Prostate gland (tissue), 2 donors: Measurements from ENCODE around the gene PDE2A.

ENCODE experiments used
- CTCF ChIP-seq, 4 experiments: fragments of 200-600 bp in 2 of 4; fragments of 450-650 bp in 2 of 4; sonication (generic) in 2 of 4; IDR thresholded peaks; 1 replicate in 3 of 4; 2 replicates in 1 of 4; pipeline ENCODE4 v1.5.1; 2016 to 2019; ENCODE audit warnings: antibody characterized with exemption in 4 of 4, mild to moderate bottlenecking in 2 of 4, moderate library complexity in 2 of 4
- POLR2A ChIP-seq: fragments of 450-650 bp; IDR thresholded peaks from one replicate; pipeline ENCODE4 v1.6.1; 2016; ENCODE audit warnings: antibody characterized with exemption, mild to moderate bottlenecking

GRCh38 chr11:72684236-72684912 lies 10.2 kb upstream of the PDE2A start:
- TF ChIP-seq CTCF (IDR thresholded peaks at IDR 0.05) = peak in 2 of 4 experiments; percentile 46 to 71
- no peak for TF ChIP-seq POLR2A
